Cortex of kidney (tissue), 1 donor: ENCODE measurements around the gene ADCYAP1R1.

Experiments
- DNase-seq: peaks from one replicate; lab custom pipeline; 2025; lab: John Stamatoyannopoulos, UW

The ADCYAP1R1 gene

GRCh38 chr7:31043051-31043471, 9.0 kb upstream of the ADCYAP1R1 start:
- no peak for DNase-seq

GRCh38 chr7:31044529-31044928, 7.6 kb upstream of the ADCYAP1R1 start:
- DNase-seq, result no peak

- no peak for DNase-seq
These were observed 5.4 kb upstream of the ADCYAP1R1 start for GRCh38 chr7:31046723-31047122.

GRCh38 chr7:31047313-31048146, 4.6 kb upstream of the ADCYAP1R1 start:
- DNase-seq, result no peak

GRCh38 chr7:31049005-31049765, 2.9 kb upstream of the ADCYAP1R1 start:
- DNase-seq, result no peak

GRCh38 chr7:31052487-31052840, 356 bp downstream of the ADCYAP1R1 start:
- no peak for DNase-seq

- no peak for DNase-seq
These were observed 913 bp downstream of the ADCYAP1R1 start for GRCh38 chr7:31052841-31053601.

GRCh38 chr7:31053986-31054385, 1.9 kb downstream of the ADCYAP1R1 start:
- DNase-seq, result no peak

- no peak for DNase-seq
These were observed 2.6 kb downstream of the ADCYAP1R1 start for GRCh38 chr7:31054608-31055278.

- DNase-seq, result no peak
These were observed 3.4 kb downstream of the ADCYAP1R1 start for GRCh38 chr7:31055471-31055870.

- no peak for DNase-seq
These were observed 4.8 kb downstream of the ADCYAP1R1 start for GRCh38 chr7:31056775-31057346.

GRCh38 chr7:31058122-31058521, 6.0 kb downstream of the ADCYAP1R1 start:
- DNase-seq, result no peak

GRCh38 chr7:31058688-31059087, 6.6 kb downstream of the ADCYAP1R1 start:
- DNase-seq, result no peak

- no peak for DNase-seq
These were observed 7.4 kb downstream of the ADCYAP1R1 start for GRCh38 chr7:31059551-31059950.

- DNase-seq, result no peak
These were observed 9.1 kb downstream of the ADCYAP1R1 start for GRCh38 chr7:31061185-31061584.

GRCh38 chr7:31062746-31063435, 10.8 kb downstream of the ADCYAP1R1 start:
- no peak for DNase-seq

GRCh38 chr7:31065021-31065593, 13.0 kb downstream of the ADCYAP1R1 start:
- no peak for DNase-seq

- DNase-seq, result no peak
These were observed 13.7 kb downstream of the ADCYAP1R1 start for GRCh38 chr7:31065840-31066239.

- DNase-seq, result no peak
These were observed 14.5 kb downstream of the ADCYAP1R1 start for GRCh38 chr7:31066516-31067130.

GRCh38 chr7:31067491-31067890, 15.4 kb downstream of the ADCYAP1R1 start:
- DNase-seq, result no peak
